CD8-positive, alpha-beta memory T cell (primary cell): Measurements from ENCODE around the gene ZMYND8. TPM values are rescaled to one million over a fixed set of nuclear protein-coding genes. Genes with fewer than 3 reads are reported as not detected.

ENCODE experiments used
- CTCF ChIA-PET: fragments of 350-600 bp; sonication (Branson Sonifier 250); formaldehyde crosslinking; loops from one replicate; lab custom pipeline; 2021; ENCODE audit warnings: antibody characterized with exemption; lab: Charles Lee
- POLR2A ChIA-PET: fragments of 350-600 bp; sonication (Branson Sonifier 250); formaldehyde crosslinking; loops from one replicate; lab custom pipeline; 2021; ENCODE audit warnings: antibody characterized with exemption; lab: Charles Lee
- DNase-seq, 5 donors: peaks; one replicate each; pipeline versions ENCODE4 v3.0.0 to v3.0.0-alpha.2; 2020 to 2022; ENCODE audit warnings: mixed read lengths in 1 of 5
- H3K27ac ChIP-seq: one replicate; pipeline ENCODE4 v1.7.0; 2013; ENCODE audit warnings: low read depth, mild to moderate bottlenecking, low read length, moderate library complexity
- H3K27me3 ChIP-seq: 2 replicates; pipeline ENCODE4 v1.7.0; 2013; ENCODE audit warnings: low read length, mild to moderate bottlenecking; ENCODE audit not compliant: insufficient read depth, poor library complexity, severe bottlenecking
- H3K36me3 ChIP-seq: 2 replicates; pipeline ENCODE4 v1.7.0; 2013; ENCODE audit warnings: mild to moderate bottlenecking, low read length, moderate library complexity; ENCODE audit not compliant: insufficient read depth
- H3K4me1 ChIP-seq: 2 replicates; pipeline ENCODE4 v1.7.0; 2013; ENCODE audit warnings: mild to moderate bottlenecking, low read length, moderate library complexity; ENCODE audit not compliant: insufficient read depth
- H3K4me3 ChIP-seq: 2 replicates; pipeline ENCODE4 v1.7.0; 2013; ENCODE audit warnings: mild to moderate bottlenecking, low read length
- H3K9me3 ChIP-seq: 2 replicates; pipeline ENCODE4 v1.7.0; 2013; ENCODE audit warnings: mild to moderate bottlenecking, low read length
- H3K27ac Mint-ChIP-seq, 8 donors: one replicate each; pipeline ENCODE4 v1.8.0; 2020 to 2021; ENCODE audit warnings: mixed read lengths in 8 of 8, mild to moderate bottlenecking in 6 of 8, inconsistent platforms in 3 of 8, moderate library complexity in 3 of 8
- H3K27me3 Mint-ChIP-seq, 2 donors: one replicate each; pipeline ENCODE4 v1.8.0; 2020 to 2021; ENCODE audit warnings: mixed read lengths in 2 of 2, mild to moderate bottlenecking in 1 of 2, moderate library complexity in 1 of 2
- H3K36me3 Mint-ChIP-seq, 3 donors: one replicate each; pipeline ENCODE4 v1.8.0; 2020 to 2021; ENCODE audit warnings: mixed read lengths in 3 of 3, inconsistent platforms in 1 of 3, mild to moderate bottlenecking in 1 of 3
- H3K4me1 Mint-ChIP-seq, 3 donors: one replicate each; pipeline ENCODE4 v1.8.0; 2020 to 2021; ENCODE audit warnings: mixed read lengths in 3 of 3, inconsistent platforms in 1 of 3, mild to moderate bottlenecking in 1 of 3
- H3K4me3 Mint-ChIP-seq, 7 donors: one replicate each; pipeline ENCODE4 v1.8.0; 2020 to 2021; ENCODE audit warnings: mixed read lengths in 7 of 7, mild to moderate bottlenecking in 6 of 7, moderate library complexity in 4 of 7, inconsistent platforms in 2 of 7
- H3K9me3 Mint-ChIP-seq, 5 donors: one replicate each; pipeline ENCODE4 v1.8.0; 2020 to 2022; ENCODE audit warnings: mixed read lengths in 5 of 5, mild to moderate bottlenecking in 3 of 5, moderate library complexity in 2 of 5, inconsistent platforms in 1 of 5
- polyA plus RNA-seq: library from polyadenylated mRNA; unstranded; fragments of 300-500 nt; fragmentation: Illumina TruSeq; gene quantifications from one replicate; pipeline ENCODE4 v1.2.3, GENCODE V29; 2021
- total RNA-seq, 2 experiments: library from RNA; stranded (reverse); gene quantifications; one replicate each; pipeline ENCODE4 v1.2.3, GENCODE V29; 2021

ZMYND8 gene
- total and polyA plus RNA-seq, 3 experiments from 2014 or later: 20.9 to 30.7 (median 25.8) TPM

DNA sequence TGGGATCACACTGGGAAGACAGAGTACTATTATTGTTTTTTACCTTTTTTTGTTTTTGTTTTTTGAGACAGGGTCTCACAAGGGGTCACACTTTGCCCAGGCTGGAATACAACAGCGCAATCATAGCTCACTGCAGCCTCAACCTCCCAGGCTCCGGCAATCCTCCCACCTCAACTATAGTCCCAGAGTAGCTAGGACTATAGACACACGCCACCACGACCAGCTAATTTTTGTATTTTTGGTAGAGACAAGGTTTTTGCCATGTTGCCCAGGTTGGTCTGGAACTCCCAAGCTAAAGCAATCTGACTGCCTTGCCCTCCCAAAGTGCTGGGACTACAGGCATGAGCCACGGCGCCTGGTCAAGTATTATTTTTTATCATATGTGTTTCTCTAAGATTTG, 81.0 kb downstream of the ZMYND8 start:
- Mint-ChIP-seq H3K36me3 (peaks cover 0 to 80% (median 12%) of the 10 kb centered on the region in 3 donors), H3K4me1 (peaks cover 10 to 20% (median 20%) of the 10 kb centered on the region in 3 donors), H3K27me3 (no peaks in the 10 kb centered on the region), H3K4me3 (no peak overlapping the region), H3K9me3 (peaks cover 0 to 1% (median 0%) of the 10 kb centered on the region in 5 donors), H3K27ac (peak overlapping the region in 3 of 8 donors; percentile 17 to 59 (median 45))
- CTCF ChIA-PET: interaction anchor here (1.4 to 8.8 kb wide), 2 partner anchors 107 to 345 kb away, joined by 5 to 361 read pairs; no protein-coding TSS in a partner anchor
- DNase-seq: no peak
- no peaks in the 10 kb centered on the region for H3K4me1 ChIP-seq
- peaks cover 14% of the 10 kb centered on the region for H3K36me3 ChIP-seq
- H3K27ac ChIP-seq: no peak overlapping the region
- no peaks in the 10 kb centered on the region for H3K9me3 ChIP-seq
- POLR2A ChIA-PET: no interaction called here
- no peaks in the 10 kb centered on the region for H3K27me3 ChIP-seq
- H3K4me3 ChIP-seq: no peak overlapping the region

DNA sequence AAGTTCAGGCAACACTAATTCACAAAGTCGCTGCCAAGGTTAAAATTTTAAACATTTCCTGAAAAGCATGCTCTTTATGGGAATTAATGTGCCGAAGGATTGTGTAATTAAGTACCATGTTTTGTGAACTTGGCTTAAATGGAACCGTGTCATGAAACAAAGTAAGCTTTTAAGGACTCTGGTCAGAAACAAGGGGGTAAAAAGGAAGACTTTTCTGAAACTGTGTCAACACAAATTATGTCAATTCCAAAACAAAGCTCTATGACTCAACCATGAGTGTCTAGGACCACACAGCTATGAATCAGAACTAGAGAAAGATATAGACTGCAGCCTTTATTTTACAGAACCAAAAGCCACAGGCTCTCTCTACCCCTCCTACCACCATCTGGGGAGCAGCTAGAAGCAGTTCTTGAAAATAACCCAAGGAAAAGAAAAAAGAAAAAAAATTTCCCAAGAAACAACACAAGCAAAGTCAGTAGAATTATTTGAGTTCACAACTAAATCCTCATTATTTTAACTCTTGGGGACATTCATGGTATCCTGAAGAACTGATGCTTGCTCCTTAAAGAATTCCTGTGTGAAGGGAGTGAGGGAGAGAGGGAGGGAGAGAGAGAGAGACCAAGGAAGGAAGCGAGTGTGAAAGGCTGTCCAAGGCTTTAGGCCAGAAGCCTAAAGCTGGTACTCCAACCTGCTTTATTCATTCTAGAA, 81.9 kb downstream of the ZMYND8 start:
- no peak for DNase-seq
- H3K27me3 ChIP-seq: no peaks in the 10 kb centered on the region
- peaks cover 0 to 79% (median 12%) of the 10 kb centered on the region in 3 donors for H3K36me3 Mint-ChIP-seq
- H3K27ac ChIP-seq: peak overlapping the region; percentile 7
- no peaks in the 10 kb centered on the region for H3K27me3 Mint-ChIP-seq
- H3K4me3 Mint-ChIP-seq: peak overlapping the region in 1 of 7 donors; percentile 4
- no peaks in the 10 kb centered on the region for H3K9me3 ChIP-seq
- ChIA-PET CTCF (interaction anchor here (0.9 to 8.8 kb wide), 8 partner anchors 13 to 357 kb away, joined by 3 to 361 read pairs (median 4); no protein-coding TSS in a partner anchor), POLR2A (no interaction called here)
- H3K36me3 ChIP-seq: peaks cover 13% of the 10 kb centered on the region
- no peaks in the 10 kb centered on the region for H3K4me1 ChIP-seq
- H3K4me3 ChIP-seq: no peak overlapping the region
- peaks cover 13 to 23% (median 20%) of the 10 kb centered on the region in 3 donors for H3K4me1 Mint-ChIP-seq
- peak overlapping the region in 7 of 8 donors; percentile 5 to 76 (median 56) for H3K27ac Mint-ChIP-seq
- no peaks in the 10 kb centered on the region for H3K9me3 Mint-ChIP-seq

- Mint-ChIP-seq H3K36me3 (peaks cover 0 to 80% (median 12%) of the 10 kb centered on the region in 3 donors), H3K9me3 (no peaks in the 10 kb centered on the region), H3K4me3 (no peak overlapping the region), H3K27ac (peak overlapping the region in 4 of 8 donors; percentile 0 to 58 (median 34)), H3K27me3 (no peaks in the 10 kb centered on the region), H3K4me1 (peaks cover 14 to 27% (median 20%) of the 10 kb centered on the region in 3 donors)
- Histone ChIP-seq H3K4me3 (no peak overlapping the region), H3K9me3 (no peaks in the 10 kb centered on the region), H3K27ac (no peak overlapping the region), H3K4me1 (no peaks in the 10 kb centered on the region), H3K36me3 (peaks cover 8% of the 10 kb centered on the region), H3K27me3 (no peaks in the 10 kb centered on the region)
- ChIA-PET CTCF (interaction anchor here (0.7 to 8.8 kb wide), 18 partner anchors 9 to 358 kb away, joined by 3 to 361 read pairs (median 4); partner anchors contain the start of gene ZMYND8), POLR2A (no interaction called here)
- no peak for DNase-seq
These were observed 82.8 kb downstream of the ZMYND8 start for GRCh38 chr20:47273591-47274235.

- H3K4me3 Mint-ChIP-seq: no peak overlapping the region
- ChIA-PET POLR2A (no interaction called here), CTCF (interaction anchor here (0.7 to 8.8 kb wide), 18 partner anchors 9 to 351 kb away, joined by 3 to 361 read pairs (median 4); partner anchors contain the start of gene ZMYND8)
- H3K4me1 ChIP-seq: no peaks in the 10 kb centered on the region
- H3K4me1 Mint-ChIP-seq: peaks cover 14 to 29% (median 14%) of the 10 kb centered on the region in 3 donors
- H3K27ac Mint-ChIP-seq: peak overlapping the region in 4 of 8 donors; percentile 2 to 77 (median 34)
- H3K4me3 ChIP-seq: no peak overlapping the region
- H3K9me3 ChIP-seq: no peaks in the 10 kb centered on the region
- peak in 4 of 5 donors; percentile 21 to 56 (median 46) for DNase-seq
- H3K36me3 ChIP-seq: peaks cover 5% of the 10 kb centered on the region
- no peaks in the 10 kb centered on the region for H3K27me3 ChIP-seq
- H3K9me3 Mint-ChIP-seq: no peaks in the 10 kb centered on the region
- peaks cover 0 to 75% (median 9%) of the 10 kb centered on the region in 3 donors for H3K36me3 Mint-ChIP-seq
- H3K27me3 Mint-ChIP-seq: no peaks in the 10 kb centered on the region
- no peak overlapping the region for H3K27ac ChIP-seq
These were observed 83.5 kb downstream of the ZMYND8 start for GRCh38 chr20:47272893-47273590.

DNA sequence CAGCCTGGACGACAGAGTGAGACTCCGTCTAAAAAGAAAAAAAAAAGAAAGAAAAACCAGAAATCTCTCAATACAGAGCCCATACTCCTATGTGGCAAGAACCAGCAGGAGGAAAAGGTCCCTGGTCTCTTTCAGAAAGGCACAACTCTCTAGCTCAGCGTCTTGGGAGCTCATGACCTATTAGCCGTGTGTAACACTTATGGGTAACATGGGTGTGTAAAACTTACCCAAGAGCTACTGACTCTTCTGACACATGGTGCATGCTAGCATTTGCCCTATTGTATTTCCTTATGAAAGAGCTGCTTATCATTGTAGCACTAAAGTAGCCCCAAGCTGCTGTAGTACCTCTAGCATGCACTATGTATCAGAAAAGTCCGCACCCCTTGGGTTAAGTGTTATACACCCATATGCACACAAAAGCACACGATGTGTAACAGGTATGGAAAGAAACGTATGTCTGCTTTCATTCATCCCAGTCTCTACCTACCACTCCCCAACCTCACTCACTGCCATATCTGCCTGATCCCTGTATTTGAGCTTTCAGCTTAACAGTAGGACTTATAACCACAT, 85.4 kb downstream of the ZMYND8 start:
- Mint-ChIP-seq H3K36me3 (peaks cover 0 to 77% (median 17%) of the 10 kb centered on the region in 3 donors), H3K4me3 (no peak overlapping the region), H3K4me1 (peaks cover 19 to 39% (median 20%) of the 10 kb centered on the region in 3 donors), H3K27ac (no peak overlapping the region), H3K9me3 (no peaks in the 10 kb centered on the region), H3K27me3 (no peaks in the 10 kb centered on the region)
- ChIA-PET CTCF (interaction anchor here (1.1 to 8.8 kb wide), 6 partner anchors 9 to 350 kb away, joined by 3 to 361 read pairs (median 10); partner anchors contain the start of gene ZMYND8), POLR2A (interaction anchor here (0.6 kb wide), 1 partner anchor 120 kb away, joined by 3 read pairs; no protein-coding TSS in a partner anchor)
- H3K27me3 ChIP-seq: no peaks in the 10 kb centered on the region
- no peak for DNase-seq
- no peaks in the 10 kb centered on the region for H3K4me1 ChIP-seq
- H3K27ac ChIP-seq: no peak overlapping the region
- H3K36me3 ChIP-seq: peaks cover 14% of the 10 kb centered on the region
- no peak overlapping the region for H3K4me3 ChIP-seq
- no peaks in the 10 kb centered on the region for H3K9me3 ChIP-seq

DNA sequence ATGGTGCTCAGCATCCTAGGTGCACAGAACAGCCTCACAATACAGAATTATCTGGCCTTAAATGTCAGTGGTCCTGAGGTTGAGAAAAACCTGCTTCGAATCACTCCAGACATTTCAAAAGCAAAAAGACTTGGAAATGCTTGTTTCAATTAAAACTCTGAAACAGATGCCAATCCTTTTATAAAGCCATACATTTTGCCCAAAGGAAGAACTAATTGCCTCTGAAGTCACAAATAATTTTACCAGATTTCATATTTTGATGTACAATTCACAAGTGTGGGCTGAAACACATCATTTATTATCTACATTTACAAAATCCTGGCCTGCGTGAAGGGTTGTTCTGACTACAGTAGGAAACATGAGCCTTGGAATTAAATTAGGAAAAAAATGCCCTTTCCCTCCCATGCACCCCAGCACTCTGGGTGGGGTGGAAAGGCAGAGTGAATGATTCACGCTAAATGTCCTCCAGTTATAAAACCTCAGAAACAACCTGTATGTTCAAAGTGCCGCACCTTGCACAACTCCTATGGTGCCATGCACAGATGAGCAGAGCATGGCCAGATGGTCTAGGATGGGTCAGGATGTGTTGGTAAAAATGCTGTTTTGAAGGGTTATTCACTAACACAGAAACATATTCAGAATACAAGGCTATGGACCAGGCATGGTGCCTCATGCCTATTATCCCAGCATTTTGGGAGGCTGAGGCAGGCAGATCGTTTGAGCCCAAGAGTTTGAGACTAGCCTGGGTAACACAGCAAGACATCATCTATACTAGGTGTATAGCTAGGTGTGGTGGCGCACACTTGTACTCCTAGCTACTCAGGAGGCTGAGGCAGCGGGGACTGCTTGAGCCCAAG, 87.0 kb downstream of the ZMYND8 start:
- no peaks in the 10 kb centered on the region for H3K4me1 ChIP-seq
- H3K36me3 ChIP-seq: peaks cover 14% of the 10 kb centered on the region
- no peaks in the 10 kb centered on the region for H3K27me3 ChIP-seq
- peaks cover 0 to 71% (median 17%) of the 10 kb centered on the region in 3 donors for H3K36me3 Mint-ChIP-seq
- no peak overlapping the region for H3K4me3 Mint-ChIP-seq
- DNase-seq: no peak
- peaks cover 16 to 37% (median 17%) of the 10 kb centered on the region in 3 donors for H3K4me1 Mint-ChIP-seq
- H3K27ac ChIP-seq: no peak overlapping the region
- no peaks in the 10 kb centered on the region for H3K27me3 Mint-ChIP-seq
- H3K9me3 ChIP-seq: no peaks in the 10 kb centered on the region
- CTCF ChIA-PET: interaction anchor here (0.7 to 8.8 kb wide), 5 partner anchors 18 to 351 kb away, joined by 3 to 361 read pairs (median 3); partner anchors contain the start of gene ZMYND8
- H3K9me3 Mint-ChIP-seq: no peaks in the 10 kb centered on the region
- no peak overlapping the region for H3K4me3 ChIP-seq
- POLR2A ChIA-PET: no interaction called here
- peak overlapping the region in 2 of 8 donors; percentile 17 to 58 for H3K27ac Mint-ChIP-seq
